Measurements from ENCODE around the gene PRKAG2. TPM values are rescaled to one million over a fixed set of nuclear protein-coding genes. Genes with fewer than 3 reads are reported as not detected.

PRKAG2 gene
- total RNA-seq, 1 donor from 2014 or later, result 15.7 TPM

- DNase-seq (ENCODE audit: low spot score in 2 of 2, unreplicated experiment in 2 of 2), result no peak
- no peak for TF ChIP-seq CTCF (IDR thresholded peaks at IDR 0.05; ENCODE audit: unreplicated experiment)
- no peaks in the 10 kb centered on the region for H3K36me3 Mint-ChIP-seq
- no peak overlapping the region for H3K27ac Mint-ChIP-seq
- peaks cover 13% of the 10 kb centered on the region for H3K27me3 Mint-ChIP-seq (ENCODE audit: low read depth)
- H3K4me3 Mint-ChIP-seq, result no peak overlapping the region
- no peaks in the 10 kb centered on the region for H3K9me3 Mint-ChIP-seq
- H3K4me1 Mint-ChIP-seq, result peaks cover 16% of the 10 kb centered on the region
Measured at GRCh38 chr7:151549644-151550043, 327.3 kb downstream of the PRKAG2 start.

GRCh38 chr7:151549083-151549482 is 327.8 kb downstream of the PRKAG2 start:
- Mint-ChIP-seq H3K36me3 (no peaks in the 10 kb centered on the region), H3K4me1 (peaks cover 16% of the 10 kb centered on the region), H3K9me3 (no peaks in the 10 kb centered on the region), H3K27ac (no peak overlapping the region), H3K4me3 (no peak overlapping the region), H3K27me3 (ENCODE audit: low read depth) (peaks cover 13% of the 10 kb centered on the region)
- DNase-seq (ENCODE audit: low spot score in 2 of 2, unreplicated experiment in 2 of 2), result no peak
- TF ChIP-seq CTCF (IDR thresholded peaks at IDR 0.05; ENCODE audit: unreplicated experiment), result no peak

GRCh38 chr7:151544183-151544582 is 332.7 kb downstream of the PRKAG2 start:
- Mint-ChIP-seq H3K27ac (no peak overlapping the region), H3K36me3 (no peaks in the 10 kb centered on the region), H3K4me1 (peaks cover 11% of the 10 kb centered on the region), H3K9me3 (no peaks in the 10 kb centered on the region), H3K27me3 (ENCODE audit: low read depth) (peaks cover 8% of the 10 kb centered on the region), H3K4me3 (no peak overlapping the region)
- TF ChIP-seq CTCF (IDR thresholded peaks at IDR 0.05; ENCODE audit: unreplicated experiment), result no peak
- DNase-seq (ENCODE audit: low spot score in 2 of 2, unreplicated experiment in 2 of 2), result no peak

- no peak for TF ChIP-seq CTCF (IDR thresholded peaks at IDR 0.05; ENCODE audit: unreplicated experiment)
- no peak overlapping the region for H3K27ac Mint-ChIP-seq
- H3K9me3 Mint-ChIP-seq, result no peaks in the 10 kb centered on the region
- peaks cover 8% of the 10 kb centered on the region for H3K27me3 Mint-ChIP-seq (ENCODE audit: low read depth)
- no peaks in the 10 kb centered on the region for H3K36me3 Mint-ChIP-seq
- peaks cover 27% of the 10 kb centered on the region for H3K4me1 Mint-ChIP-seq
- no peak overlapping the region for H3K4me3 Mint-ChIP-seq
- DNase-seq (ENCODE audit: low spot score in 2 of 2, unreplicated experiment in 2 of 2), result no peak
Measured at GRCh38 chr7:151542606-151543130, 334.2 kb downstream of the PRKAG2 start.

GRCh38 chr7:151541709-151542499 is 335.0 kb downstream of the PRKAG2 start:
- Mint-ChIP-seq H3K36me3 (no peaks in the 10 kb centered on the region), H3K9me3 (no peaks in the 10 kb centered on the region), H3K4me1 (peaks cover 24% of the 10 kb centered on the region), H3K27ac (no peak overlapping the region), H3K27me3 (ENCODE audit: low read depth) (peaks cover 8% of the 10 kb centered on the region), H3K4me3 (no peak overlapping the region)
- DNase-seq (ENCODE audit: low spot score in 2 of 2, unreplicated experiment in 2 of 2), result no peak
- no peak for TF ChIP-seq CTCF (IDR thresholded peaks at IDR 0.05; ENCODE audit: unreplicated experiment)
